Measurements from ENCODE around the gene RPL35. TPM values are rescaled to one million over a fixed set of nuclear protein-coding genes. Genes with fewer than 3 reads are reported as not detected.

RPL35 gene
- total RNA-seq, 1 donor = 2,254 TPM

DNA sequence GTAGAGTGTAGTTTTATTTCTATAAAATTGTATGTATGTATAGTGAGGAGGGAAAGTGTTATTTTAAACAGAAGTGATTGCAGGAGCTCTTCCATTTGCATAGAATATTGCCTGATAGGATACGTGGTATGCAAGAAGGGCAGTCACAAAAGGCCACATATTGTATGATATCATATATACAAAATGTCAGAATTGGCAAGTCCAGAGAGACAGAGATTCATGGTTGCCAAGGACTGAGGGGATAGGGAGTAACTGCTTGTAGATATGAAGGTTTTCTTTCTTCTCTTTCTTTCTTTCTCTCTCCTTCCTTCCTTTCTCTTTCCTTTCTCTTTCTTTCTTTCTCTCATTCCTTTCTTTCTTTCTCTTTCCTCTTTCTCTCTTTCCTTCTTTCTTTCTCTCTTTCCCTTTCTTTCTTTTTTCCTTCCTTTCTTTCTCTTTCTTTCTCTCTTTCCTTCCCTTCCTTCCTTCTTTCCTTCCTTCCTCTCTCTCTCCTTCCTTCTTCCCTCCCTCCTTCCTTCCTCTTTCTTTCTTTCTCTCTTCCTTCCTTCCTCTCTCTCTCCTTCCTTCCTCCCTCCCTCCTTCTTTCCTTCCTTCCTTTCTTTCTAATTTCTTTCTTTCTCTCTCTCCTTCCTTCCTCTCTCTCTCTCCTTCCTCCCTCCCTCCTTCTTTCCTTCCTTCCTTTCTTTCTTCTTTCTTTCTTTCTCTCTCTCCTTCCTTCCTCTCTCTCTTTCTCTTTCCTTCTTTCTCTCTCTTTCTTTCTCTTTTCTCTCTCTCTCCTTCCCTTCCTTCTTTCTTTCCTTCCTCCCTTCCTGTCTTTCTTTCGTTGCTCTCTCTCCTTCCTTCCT, 33.0 kb downstream of the RPL35 start:
- Histone ChIP-seq H3K4me3 (ENCODE audit: low read length) (no peak overlapping the region), H3K9me3 (ENCODE audit: low read depth, low read length) (no peaks in the 10 kb centered on the region), H3K27me3 (ENCODE audit: insufficient read depth, low read length) (no peaks in the 10 kb centered on the region), H3K4me1 (ENCODE audit: insufficient read depth, low read length) (peaks cover 10% of the 10 kb centered on the region)

DNA sequence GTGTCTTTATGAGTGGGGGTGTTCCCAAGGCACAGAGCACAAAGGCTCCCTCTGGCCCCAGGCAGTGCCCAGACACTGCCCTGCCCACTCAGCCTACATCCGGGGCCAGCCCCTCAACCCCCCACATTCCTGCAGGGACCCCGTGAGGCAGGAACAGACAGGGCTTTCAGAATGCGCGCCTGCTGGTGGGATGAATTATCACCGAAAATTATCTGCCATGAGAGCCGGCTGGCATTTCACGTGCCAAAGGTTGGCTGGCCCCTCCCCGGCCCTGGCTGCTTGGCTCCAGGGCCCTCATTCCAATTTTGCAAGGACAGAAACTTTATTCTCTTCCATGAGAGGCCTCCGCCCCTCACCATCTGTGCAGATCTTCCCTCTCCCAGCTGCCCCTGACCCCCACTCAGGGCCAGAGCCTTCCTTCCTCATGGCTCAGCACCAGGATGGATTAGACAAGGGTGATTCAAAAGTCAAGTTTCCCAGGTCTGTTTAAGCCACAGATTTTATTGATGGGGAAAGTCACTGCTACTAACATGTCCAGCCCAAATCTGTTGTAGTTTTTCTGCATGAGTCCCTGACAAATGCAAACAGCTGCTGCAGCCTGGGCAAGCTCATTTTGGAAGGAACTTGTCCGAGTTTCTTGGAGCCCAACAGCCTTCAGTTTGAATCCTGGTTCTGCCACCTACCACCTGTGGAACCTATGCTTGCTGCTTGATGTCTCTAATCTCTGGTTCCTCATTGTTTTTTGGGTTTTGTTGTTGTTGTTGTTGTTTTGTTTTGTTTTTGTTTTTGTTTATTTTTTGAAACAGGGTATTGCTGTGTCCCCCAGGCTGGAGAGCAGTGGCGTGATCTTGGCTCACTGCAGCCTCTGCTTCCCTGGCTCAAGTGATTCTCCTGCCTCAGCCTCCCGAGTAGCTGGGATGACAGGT, 40.8 kb downstream of the RPL35 start:
- Histone ChIP-seq H3K4me3 (ENCODE audit: low read length) (no peak overlapping the region), H3K27me3 (ENCODE audit: insufficient read depth, low read length) (no peaks in the 10 kb centered on the region), H3K9me3 (ENCODE audit: low read depth, low read length) (no peaks in the 10 kb centered on the region), H3K4me1 (ENCODE audit: insufficient read depth, low read length) (no peaks in the 10 kb centered on the region)

DNA sequence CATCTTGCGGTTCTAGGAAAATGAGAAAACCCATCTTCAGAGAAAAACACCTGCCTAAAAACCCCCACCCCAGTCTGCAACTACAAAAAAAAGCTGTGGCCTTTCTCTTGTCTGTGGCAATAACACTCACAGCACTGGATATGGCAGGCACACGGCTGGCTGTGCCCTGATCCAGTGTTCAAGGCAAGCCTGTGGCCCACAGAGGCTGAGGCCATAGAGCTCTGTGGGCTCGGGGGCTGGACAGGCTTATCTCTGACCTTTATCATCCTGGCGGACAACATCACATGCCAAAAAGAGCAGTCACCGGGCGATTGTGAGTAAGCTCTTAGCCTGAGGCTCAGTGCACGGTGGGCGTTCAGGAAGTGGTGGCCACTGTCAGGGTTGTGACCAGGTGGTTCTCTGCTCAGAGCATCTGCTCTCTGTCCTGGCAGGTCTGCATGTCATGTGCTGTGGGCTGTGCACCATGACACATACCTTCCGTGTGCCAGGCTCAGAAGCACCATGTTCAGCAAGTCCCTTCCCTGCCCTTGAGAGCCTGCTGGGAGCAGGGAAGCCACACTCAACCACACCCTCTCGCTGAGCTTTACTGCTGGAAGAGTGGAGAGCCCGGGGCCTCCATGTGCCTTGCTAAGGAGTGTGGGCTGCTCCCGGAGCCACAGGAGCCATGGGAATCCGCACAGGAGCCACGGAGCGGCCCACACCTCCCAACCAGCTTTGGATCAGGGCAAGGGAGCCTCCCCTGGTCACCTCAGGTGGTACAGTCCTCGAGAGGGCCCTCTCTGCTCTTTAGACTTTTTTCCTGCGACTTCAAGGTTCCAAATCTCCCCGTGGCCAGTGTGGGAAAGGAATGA, 43.1 kb downstream of the RPL35 start:
- Histone ChIP-seq H3K9me3 (ENCODE audit: low read depth, low read length) (no peaks in the 10 kb centered on the region), H3K27me3 (ENCODE audit: insufficient read depth, low read length) (no peaks in the 10 kb centered on the region), H3K4me1 (ENCODE audit: insufficient read depth, low read length) (no peaks in the 10 kb centered on the region), H3K4me3 (ENCODE audit: low read length) (no peak overlapping the region)

DNA sequence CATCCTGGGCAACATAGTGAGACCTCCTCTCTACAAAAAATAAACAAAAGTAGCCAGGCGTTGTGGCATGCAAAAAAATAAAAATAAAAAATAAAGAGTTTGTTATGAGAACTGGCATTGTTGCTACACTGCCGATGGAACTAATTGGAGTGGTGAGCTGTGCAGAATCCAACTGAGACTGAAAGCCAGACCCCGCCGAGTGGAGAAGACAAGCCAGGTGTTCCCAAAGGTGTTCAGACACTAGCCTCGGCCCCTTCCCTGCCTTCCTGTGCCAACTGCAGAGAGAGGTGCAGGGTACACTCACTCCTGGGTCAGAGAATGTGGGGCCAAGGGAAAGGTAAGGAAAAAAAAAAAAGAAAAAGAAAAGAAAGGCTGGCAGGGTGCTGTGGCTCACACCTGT, 46.2 kb downstream of the RPL35 start:
- no peaks in the 10 kb centered on the region for H3K4me1 ChIP-seq (ENCODE audit: insufficient read depth, low read length)

DNA sequence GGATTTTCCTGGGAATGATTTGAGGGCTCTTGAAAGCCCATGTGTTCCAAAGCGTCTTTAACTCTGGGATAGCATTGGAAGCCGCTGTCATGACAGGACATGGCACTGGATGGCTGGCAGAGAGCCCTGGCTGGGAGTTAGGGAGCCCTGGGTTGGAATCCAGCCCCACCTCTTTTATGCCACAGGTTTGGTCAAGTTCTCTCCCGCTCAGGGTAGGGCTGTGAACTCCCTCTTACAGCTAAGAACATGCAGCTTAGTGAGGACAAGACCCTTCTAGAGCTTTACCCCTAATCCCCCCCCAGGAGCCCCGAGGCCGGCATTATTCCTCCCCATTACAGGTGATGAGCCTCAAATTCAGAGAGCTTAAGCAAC, 47.6 kb downstream of the RPL35 start:
- Histone ChIP-seq H3K27me3 (ENCODE audit: insufficient read depth, low read length) (no peaks in the 10 kb centered on the region), H3K4me1 (ENCODE audit: insufficient read depth, low read length) (no peaks in the 10 kb centered on the region), H3K9me3 (ENCODE audit: low read depth, low read length) (no peaks in the 10 kb centered on the region), H3K4me3 (ENCODE audit: low read length) (no peak overlapping the region)

More for the DNA sequence above, 46.2 kb downstream of the RPL35 start:
- Histone ChIP-seq H3K9me3 (ENCODE audit: low read depth, low read length) (no peaks in the 10 kb centered on the region), H3K27me3 (ENCODE audit: insufficient read depth, low read length) (no peaks in the 10 kb centered on the region), H3K4me3 (ENCODE audit: low read length) (no peak overlapping the region)

DNA sequence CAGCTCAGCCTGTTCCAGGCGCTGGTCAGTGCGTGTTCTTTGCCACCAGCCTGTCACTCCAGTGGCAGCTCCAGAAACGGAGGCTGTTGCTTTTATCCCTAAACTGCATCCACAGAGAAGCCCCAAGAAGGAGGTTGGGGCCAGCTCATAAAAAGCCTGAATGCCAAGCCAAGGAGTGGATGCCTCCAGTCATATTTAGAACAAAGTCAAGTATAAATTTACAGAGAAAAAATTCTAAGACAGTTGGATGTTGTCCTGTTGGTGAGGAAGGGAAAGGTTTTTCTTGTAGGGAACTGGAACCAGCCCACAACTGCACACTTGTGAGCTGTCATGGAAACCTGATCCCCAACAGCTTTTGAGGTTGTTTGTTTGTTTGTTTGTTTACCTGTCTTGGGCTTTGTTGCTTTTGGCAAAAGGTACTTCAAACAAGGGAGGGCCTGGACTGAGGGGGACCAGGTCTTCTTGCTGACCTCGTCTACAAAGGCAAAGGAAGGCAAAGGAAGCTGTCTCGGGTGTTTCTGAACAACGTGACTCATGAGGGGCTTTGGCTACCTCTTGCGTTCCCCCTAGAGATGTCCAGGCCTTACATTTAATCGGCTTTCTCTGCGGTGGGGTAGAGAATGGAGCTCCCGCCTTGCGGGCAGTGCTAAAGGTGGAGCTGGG, 48.1 kb downstream of the RPL35 start:
- Histone ChIP-seq H3K9me3 (ENCODE audit: low read depth, low read length) (no peaks in the 10 kb centered on the region), H3K27me3 (ENCODE audit: insufficient read depth, low read length) (no peaks in the 10 kb centered on the region), H3K4me3 (ENCODE audit: low read length) (no peak overlapping the region), H3K4me1 (ENCODE audit: insufficient read depth, low read length) (no peaks in the 10 kb centered on the region)

DNA sequence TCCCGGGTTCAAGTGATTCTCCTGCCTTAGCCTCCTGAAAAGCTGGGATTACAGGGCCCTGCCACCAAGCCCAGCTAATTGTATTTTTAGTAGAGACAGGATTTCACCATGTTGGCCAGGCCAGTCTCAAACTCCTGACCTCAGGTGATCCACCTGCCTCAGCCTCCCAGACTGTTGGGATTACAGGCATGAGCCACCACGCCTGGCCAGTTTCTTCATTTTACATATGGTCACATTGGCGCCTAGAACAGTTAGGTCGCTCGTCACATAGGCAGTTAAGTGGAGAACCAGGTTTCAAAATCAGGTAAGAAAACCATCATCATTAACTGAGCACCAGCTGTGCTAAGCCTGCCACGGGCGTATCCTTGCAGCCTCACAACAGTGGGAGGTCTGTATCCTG, 48.7 kb downstream of the RPL35 start:
- no peaks in the 10 kb centered on the region for H3K9me3 ChIP-seq (ENCODE audit: low read depth, low read length)
- H3K4me3 ChIP-seq (ENCODE audit: low read length) = no peak overlapping the region
- no peaks in the 10 kb centered on the region for H3K4me1 ChIP-seq (ENCODE audit: insufficient read depth, low read length)
- H3K27me3 ChIP-seq (ENCODE audit: insufficient read depth, low read length) = no peaks in the 10 kb centered on the region

DNA sequence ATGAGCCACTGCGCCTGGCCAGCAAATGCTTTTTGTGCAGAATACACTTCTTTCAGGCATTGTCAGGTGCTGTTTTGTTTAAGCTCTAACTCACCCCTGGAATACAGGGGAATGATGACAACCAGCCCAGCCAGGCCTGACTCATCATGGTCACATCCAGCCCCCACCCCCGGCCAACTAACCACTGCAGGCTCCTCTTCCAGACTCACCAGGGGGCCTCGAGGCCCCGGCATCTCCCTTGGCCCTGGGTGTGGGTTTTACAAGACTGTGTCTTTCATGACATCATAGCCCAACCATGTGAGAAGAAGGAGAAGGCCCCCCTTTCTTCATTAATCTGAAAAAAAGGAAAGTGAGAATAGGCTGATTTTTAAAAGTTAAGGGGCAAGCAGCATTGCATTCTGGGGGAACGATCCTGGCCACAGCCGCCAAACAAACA, 49.3 kb downstream of the RPL35 start:
- Histone ChIP-seq H3K4me3 (ENCODE audit: low read length) (no peak overlapping the region), H3K9me3 (ENCODE audit: low read depth, low read length) (no peaks in the 10 kb centered on the region), H3K27me3 (ENCODE audit: insufficient read depth, low read length) (no peaks in the 10 kb centered on the region), H3K4me1 (ENCODE audit: insufficient read depth, low read length) (no peaks in the 10 kb centered on the region)

DNA sequence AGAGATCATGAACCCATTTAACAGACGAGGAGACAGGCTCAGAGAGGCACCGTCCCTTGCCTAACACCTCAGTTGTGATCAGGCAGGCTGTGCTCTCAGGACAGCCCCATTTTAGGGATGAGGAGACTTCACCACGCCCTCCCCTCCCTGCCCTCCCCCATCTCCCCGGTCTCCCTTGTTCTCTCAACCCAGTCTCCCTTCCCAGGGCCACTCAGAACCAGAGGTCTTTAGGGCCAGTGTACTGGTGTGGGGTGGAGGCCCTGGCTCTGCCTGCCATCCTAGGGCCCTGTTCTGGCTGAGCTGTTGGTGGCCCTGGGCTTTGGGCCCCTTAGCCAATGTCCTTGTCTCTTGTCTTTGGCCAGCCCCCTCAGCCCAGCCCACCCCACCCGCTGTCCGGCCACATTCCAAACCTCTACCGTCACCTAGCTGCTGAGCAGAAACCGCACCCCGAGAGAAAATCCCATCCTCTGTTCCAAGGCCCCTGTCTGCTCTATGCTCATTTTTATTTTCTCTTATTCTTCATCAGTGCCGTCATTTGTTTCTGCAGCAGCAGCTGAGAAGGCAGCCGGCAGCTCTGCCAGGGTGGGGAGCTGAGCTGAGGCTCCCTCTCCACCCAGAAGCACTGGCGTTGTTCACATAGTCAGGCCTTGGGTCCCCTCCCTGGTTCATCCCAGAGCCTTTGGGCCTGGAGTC, 50.9 kb downstream of the RPL35 start:
- H3K4me3 ChIP-seq (ENCODE audit: low read length) = no peak overlapping the region
- no peaks in the 10 kb centered on the region for H3K9me3 ChIP-seq (ENCODE audit: low read depth, low read length)
- H3K27me3 ChIP-seq (ENCODE audit: insufficient read depth, low read length) = no peaks in the 10 kb centered on the region
- no peaks in the 10 kb centered on the region for H3K4me1 ChIP-seq (ENCODE audit: insufficient read depth, low read length)

DNA sequence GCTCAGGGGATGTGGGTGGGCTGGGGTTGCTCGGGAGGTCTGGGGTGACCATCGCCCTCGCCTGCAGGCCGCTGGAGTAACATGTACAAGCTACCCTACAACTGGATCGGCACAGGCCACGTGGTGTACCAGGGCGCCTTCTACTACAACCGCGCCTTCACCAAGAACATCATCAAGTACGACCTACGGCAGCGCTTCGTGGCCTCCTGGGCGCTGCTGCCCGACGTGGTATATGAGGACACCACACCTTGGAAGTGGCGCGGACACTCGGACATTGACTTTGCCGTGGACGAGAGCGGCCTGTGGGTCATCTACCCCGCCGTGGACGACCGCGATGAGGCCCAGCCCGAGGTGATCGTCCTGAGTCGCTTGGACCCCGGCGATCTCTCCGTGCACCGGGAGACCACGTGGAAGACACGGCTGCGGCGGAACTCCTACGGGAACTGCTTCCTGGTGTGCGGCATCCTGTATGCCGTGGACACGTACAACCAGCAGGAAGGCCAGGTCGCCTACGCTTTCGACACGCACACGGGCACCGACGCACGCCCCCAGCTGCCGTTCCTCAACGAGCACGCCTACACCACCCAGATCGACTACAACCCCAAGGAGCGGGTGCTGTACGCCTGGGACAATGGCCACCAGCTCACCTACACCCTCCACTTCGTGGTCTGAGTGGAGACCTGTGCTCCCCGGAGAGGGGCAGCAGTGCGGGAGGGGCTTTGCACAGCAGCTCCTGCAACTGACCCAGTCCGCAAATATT, 51.8 kb downstream of the RPL35 start:
- Histone ChIP-seq H3K27me3 (ENCODE audit: insufficient read depth, low read length) (no peaks in the 10 kb centered on the region), H3K4me1 (ENCODE audit: insufficient read depth, low read length) (no peaks in the 10 kb centered on the region), H3K4me3 (ENCODE audit: low read length) (no peak overlapping the region), H3K9me3 (ENCODE audit: low read depth, low read length) (no peaks in the 10 kb centered on the region)

DNA sequence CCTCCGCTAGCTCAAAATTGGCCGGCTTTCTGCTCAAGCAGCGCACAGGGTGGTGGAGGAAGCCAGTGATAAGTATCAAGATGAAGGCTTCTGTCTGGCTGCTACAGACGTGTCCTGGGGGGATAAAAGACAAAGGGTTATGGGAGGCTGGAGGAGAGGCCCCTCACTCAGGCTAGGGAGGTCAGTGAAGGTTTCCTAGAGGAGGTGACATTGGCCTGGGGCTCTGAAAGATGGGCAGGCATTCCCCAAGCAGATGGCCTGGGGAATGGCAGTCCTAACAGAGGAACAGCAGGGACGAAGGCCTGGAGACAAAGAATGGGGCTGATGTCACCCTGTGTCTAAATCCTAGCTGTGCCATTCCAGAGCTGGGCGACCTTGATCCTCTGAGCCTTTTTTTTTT, 52.5 kb downstream of the RPL35 start:
- no peaks in the 10 kb centered on the region for H3K4me1 ChIP-seq (ENCODE audit: insufficient read depth, low read length)

DNA sequence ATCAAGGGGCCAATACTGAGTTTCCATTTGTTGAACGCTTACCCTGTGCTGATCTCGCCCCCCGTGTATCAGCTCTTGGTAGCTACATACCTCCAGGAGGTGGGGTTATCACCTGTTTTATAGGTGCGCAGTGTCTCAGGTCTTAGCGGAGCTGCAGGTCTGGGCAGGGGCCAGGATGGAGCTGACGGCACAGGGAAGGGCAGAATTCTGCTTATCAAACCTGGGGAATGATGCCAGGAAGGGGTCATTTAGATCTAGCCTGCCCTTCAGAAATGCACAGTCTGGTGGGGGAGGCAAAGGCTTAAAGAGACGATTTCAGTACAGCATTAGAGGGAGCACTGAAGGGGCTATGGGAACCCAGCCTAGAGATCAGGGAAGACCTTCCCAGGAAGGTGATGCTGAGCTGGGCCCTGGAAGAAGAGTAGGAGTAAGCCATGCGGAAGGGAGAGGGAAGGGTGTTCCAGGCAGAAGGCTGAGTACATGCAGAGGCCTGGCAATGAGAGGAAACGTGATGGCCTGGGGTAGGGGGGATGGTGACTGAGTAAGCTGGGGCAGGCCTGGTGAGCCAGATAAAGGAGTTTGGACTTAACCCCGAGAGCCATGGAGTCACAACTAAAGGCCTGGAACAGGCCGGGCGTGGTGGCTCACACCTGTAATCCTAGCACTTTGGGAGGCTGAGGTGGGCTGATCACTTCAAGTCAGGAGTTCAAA, 53.4 kb downstream of the RPL35 start:
- H3K27me3 ChIP-seq (ENCODE audit: insufficient read depth, low read length) = no peaks in the 10 kb centered on the region
- H3K4me3 ChIP-seq (ENCODE audit: low read length) = no peak overlapping the region
- no peaks in the 10 kb centered on the region for H3K9me3 ChIP-seq (ENCODE audit: low read depth, low read length)
- no peaks in the 10 kb centered on the region for H3K4me1 ChIP-seq (ENCODE audit: insufficient read depth, low read length)

More for the DNA sequence above, 52.5 kb downstream of the RPL35 start:
- no peak overlapping the region for H3K4me3 ChIP-seq (ENCODE audit: low read length)
- H3K27me3 ChIP-seq (ENCODE audit: insufficient read depth, low read length) = no peaks in the 10 kb centered on the region
- no peaks in the 10 kb centered on the region for H3K9me3 ChIP-seq (ENCODE audit: low read depth, low read length)
